GM21825 (cell line): ENCODE measurements around the gene IER3IP1.
"Not testable (repeated sequence)": the region's sequence is repeated elsewhere in the genome, so short reads cannot be mapped to it uniquely, and the experiment has no call there.

ENCODE experiments used
- ATAC-seq: cut with Tn5 transposase; IDR thresholded peaks from one replicate; pipeline ENCODE4 v1.9.1; 2021; ENCODE audit warnings: mild to moderate bottlenecking, moderate library complexity; ENCODE audit not compliant: unreplicated experiment

The IER3IP1 gene

DNA sequence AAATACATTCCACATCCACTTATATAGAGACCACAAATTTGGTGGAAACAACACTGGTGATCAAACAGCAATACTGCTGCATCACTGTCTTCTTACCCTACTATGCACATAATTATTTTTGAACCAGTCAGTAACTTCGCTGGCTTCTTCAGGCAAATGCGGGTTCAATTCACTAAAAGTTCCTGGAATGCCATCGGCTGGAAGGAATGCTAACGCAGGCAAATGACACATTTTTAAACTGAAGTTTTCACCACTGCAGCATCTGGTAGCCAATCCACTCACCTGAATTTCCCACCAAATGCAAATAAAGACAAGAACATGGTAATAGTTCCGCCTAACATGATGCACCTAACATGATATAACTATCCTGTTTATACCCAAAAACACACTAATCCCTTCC, 15.9 kb downstream of the IER3IP1 start:
- ATAC-seq, result no peak

DNA sequence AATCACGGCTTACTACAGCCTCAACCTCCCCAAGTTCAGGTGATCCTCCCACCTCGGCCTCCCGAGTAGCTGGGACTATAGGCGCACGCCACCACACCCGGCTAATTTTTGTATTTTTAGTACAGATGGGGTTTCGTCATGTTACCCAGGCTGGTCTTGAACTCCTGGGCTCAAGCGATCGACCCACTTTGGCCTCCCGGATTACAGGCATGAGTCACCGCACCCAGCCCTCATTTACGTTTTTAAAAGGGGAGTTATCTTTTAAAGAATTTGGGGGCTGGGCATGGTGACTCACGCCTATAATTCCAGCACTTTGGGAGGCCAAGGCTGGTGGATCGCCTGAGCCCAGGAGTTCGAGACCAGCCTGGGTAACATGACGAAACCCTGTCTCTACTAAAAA, 17.8 kb downstream of the IER3IP1 start:
- not testable (repeated sequence) for ATAC-seq

GRCh38 chr18:47151439-47151838, 24.7 kb downstream of the IER3IP1 start:
- ATAC-seq, result no peak

DNA sequence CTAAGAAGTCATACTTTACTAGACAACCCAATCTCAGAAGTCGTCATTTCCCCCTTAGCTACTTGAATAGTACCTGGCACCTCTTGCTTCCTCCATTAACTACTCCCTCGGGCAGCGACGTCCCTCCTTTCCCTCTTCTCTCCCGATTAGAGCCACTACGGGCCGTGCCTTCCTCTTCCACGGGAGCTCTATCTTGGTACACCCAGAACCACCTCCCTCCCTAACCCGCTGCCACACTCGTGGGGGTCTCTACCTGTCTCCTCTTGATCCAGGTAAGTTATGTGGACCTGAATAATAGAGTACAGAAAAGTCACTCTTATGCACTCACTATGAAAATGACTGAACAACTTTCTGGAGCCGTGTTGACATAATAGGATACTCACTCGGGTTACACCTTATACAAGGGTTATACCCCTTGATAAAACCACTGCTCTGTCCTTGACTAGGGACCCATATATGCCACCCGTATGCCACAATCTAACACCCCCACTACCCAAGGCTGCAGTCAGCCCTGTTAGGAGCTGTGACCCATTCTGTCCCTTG, 25.3 kb downstream of the IER3IP1 start:
- ATAC-seq, result peak; percentile 7

- peak; percentile 87 for ATAC-seq
These were observed 25.9 kb downstream of the IER3IP1 start, which contains the start of gene HDHD2 for GRCh38 chr18:47150029-47150823. TSS of gene HDHD2 (minus strand) at chr18:47150500. CDS start at chr18:47136439, 14,061 bp downstream.

DNA sequence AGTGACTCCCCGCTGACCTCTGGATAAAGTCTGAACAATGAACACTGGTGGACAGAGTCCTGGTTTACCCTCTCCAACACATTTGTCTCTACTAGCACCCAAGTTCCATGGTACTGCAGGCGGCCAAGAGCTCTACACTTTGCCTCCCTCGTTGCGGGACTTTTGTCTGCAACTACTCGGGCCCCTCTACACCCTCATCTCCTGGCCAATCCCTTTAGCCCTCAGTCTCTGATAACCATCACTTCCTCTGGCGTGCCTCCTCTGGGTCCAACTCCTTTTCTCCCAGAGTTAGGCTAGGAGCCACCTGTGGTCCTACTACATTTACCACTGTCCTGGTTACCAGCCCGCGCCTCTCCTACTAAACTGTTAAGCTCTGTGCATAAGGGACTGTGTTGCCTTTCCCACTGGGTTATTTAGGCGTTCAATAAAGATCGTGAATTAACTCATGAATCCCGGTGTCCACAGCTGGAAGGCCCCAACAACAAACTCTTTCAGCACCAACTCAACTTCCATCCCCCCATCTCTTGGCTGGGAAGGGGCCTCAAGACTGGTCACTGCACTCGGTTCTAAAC, 26.6 kb downstream of the IER3IP1 start:
- no peak for ATAC-seq

GRCh38 chr18:47146206-47146605, 30.0 kb downstream of the IER3IP1 start:
- no peak for ATAC-seq

DNA sequence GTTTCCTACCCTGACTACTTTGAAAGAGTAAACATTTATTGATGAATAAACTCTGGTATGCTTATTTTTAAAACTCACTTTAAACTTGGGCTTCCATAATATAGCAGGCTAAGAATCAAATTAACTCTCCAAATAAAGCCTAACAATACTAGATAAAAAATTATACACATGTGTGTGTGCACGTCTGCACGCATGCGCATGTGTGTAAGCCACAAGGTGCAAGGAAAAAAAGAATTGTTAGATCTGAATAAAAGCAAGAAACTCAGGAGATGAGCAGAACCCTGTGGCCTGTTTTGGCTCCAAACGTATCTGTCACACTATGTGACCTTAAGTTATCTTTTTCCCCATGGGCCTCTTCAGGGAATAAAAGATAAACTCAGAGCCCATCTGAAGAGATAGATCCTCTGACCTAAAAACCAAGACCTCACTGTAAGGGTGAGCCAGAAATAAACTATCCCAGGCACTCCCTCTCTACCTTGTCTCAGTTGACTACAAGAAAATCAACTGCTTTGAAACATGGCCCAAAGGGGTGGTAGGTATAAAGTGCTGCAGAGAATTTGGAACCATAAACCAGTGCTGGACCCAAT, 32.2 kb downstream of the IER3IP1 start:
- no peak for ATAC-seq

GRCh38 chr18:47143153-47143552, 33.0 kb downstream of the IER3IP1 start:
- ATAC-seq, result no peak

DNA sequence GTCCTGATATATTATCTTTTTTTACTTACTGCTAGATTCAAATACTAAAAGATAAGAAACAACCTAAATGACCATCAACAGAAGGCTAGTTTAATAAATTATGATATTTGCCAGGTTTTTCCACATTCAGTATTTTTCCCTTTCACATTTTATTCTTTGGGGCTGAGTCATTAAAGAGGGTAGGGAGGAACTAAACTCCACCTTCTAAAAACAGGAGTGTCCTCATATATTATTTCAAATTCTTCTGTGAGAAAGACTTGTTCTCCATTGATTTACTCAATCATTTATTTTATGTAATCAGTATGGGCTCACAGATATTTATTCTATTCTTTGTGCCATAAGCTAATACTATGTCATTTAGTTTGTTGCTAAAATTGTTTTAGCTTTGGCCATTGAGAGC, 34.9 kb downstream of the IER3IP1 start:
- no peak for ATAC-seq

GRCh38 chr18:47121146-47121545, 55.0 kb downstream of the IER3IP1 start:
- ATAC-seq, result no peak

DNA sequence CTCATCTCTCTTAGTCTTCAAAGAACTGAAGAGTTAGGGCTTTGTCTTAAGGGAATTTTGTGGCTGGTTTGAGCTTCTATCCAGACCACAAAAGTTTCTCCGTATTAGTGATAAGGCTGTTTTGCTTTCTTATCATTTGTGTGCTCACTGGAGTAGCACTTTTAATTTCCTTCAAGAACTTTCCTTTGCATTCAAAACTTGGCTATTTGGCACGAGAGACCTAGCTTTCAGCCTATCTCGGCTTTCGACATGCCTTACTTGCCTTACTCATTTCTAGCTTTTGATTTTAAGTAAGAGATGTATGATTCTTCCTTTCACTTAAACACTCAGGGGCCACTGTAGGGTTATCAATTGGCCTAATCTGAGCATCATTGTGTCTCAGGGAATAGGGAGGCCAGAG, 55.7 kb downstream of the IER3IP1 start:
- ATAC-seq, result peak; percentile 84

DNA sequence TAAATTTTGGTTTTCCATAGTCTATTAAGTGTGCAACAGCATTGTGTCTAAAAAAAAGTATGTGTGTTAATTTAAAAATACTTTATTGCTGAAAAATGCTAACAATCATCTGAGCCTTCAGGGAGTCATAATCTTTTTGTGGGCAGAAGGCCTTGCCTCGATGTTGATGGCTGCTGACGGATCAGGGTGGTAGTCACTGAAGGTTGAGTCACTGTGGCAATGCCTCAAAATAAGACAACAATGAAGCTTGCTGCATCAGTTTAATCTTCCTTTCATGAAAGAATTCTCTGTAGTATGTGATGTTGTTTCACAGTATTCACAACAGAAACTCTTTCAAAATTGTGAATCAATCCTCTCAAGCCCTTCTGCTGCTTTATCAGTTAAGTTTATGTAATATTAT, 57.2 kb downstream of the IER3IP1 start:
- ATAC-seq, result no peak

DNA sequence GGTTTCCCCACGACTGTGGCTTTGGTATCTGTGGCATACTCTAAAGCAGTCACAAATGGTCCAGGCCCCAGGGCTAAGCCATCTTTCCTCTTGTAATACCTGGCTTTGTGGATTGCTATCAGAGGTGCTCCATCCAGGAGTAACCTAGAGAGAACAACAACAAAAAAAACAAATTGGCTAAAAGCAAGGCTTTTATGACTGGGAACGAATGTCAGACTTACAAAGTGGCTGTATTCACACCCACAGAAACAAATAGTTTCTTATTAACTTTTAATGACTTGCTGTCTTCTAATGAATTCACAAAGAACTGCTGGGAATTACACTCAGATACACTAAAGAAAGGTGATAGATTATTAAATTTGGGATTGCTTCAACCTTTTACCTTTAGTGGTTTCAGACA, 61.0 kb downstream of the IER3IP1 start:
- no peak for ATAC-seq

DNA sequence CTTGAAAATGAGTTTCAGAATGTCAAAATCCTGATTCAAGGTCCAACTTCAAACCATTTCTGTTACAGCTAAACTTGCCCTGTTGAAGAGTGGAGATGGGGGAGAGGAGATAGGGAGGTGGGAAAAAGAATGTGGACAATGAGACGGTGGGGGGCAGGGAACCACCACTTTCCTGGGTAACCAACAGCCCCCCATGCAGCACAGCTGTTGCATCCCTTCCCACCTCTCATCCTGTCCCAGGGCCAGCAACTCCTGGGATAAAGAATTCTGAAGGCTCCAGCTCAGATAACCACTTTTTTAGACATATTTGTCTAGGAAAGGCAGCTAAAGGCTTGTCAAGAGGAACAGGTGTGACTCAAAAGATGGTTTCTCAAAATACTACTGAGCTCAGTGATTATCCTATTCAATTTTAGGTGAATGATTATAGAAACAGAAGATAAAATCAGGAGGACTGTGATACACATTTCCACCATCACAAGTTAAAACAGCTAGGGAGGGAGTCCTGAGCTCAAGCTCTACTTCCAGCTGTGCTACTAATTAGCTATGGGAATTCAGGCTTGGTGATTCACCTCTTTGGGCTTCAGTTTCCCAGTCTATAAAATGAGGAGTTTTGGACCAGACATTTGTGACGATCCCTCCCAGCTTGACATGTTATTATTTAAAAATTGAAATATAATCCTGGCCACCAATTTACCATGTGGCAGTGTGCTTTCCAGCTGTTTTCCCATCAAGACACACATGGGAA, 62.2 kb downstream of the IER3IP1 start:
- no peak for ATAC-seq

GRCh38 chr18:47110492-47111274, 65.5 kb downstream of the IER3IP1 start:
- ATAC-seq, result no peak

GRCh38 chr18:47109720-47110119, 66.4 kb downstream of the IER3IP1 start:
- no peak for ATAC-seq

DNA sequence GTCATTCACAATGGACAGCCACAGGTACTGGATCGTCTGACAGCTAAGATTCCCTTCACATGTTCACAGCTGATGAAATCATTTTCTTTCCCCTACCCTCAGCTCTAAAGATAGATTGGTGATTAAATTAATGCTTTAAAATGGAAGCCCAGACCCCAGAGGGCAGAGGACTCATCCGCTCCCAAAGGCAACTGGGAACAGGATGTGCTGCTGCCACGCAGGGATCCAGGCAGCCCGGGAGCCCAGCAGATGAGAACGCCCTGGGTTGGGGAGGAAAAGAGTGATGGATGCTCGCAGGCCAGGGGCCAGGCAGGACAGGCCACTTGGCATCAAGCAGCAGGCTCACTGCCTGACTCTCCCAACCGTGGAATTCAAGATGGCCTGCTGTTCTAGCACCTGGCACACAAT, 67.2 kb downstream of the IER3IP1 start:
- no peak for ATAC-seq

GRCh38 chr18:47108373-47108772, 67.8 kb downstream of the IER3IP1 start:
- no peak for ATAC-seq
